ENCODE data around the gene CFAP20.
"Not testable (repeated sequence)": the region's sequence is repeated elsewhere in the genome, so short reads cannot be mapped to it uniquely, and the experiment has no call there.

CFAP20 gene

DNA sequence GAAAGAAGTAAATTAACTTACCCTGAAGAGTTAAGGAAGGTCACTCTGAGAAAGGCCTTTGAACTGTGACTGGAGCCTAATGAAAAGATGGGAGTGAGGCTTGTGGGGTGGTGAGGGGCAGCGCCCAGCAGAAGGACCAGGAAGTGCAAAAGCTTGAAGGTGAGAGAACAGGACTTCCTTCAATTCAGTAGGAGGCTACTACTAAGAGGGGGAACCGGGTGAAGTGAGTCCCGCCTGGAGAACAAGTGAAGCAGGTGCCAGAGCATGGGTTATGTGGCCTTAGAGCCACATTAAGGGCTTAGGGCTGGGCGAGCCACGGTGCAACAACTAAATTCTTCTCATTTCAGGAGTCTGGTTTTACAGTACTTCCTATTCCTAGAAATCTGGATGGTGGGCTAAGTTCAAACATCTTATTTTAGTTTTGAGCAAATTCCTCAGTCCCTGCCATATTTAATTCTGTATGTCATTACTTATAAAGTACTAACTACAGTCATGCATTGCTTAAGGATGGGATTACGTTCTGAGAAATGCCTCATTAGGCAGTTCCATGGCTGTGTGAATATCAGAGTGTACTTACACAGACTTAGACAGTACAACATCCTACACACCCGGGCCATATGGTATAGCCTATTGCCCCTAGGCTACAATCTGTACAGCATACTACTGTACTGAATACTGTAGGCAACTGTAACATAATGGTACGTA lies 5.1 kb downstream of the CFAP20 start:
- no peak for DNase-seq

DNA sequence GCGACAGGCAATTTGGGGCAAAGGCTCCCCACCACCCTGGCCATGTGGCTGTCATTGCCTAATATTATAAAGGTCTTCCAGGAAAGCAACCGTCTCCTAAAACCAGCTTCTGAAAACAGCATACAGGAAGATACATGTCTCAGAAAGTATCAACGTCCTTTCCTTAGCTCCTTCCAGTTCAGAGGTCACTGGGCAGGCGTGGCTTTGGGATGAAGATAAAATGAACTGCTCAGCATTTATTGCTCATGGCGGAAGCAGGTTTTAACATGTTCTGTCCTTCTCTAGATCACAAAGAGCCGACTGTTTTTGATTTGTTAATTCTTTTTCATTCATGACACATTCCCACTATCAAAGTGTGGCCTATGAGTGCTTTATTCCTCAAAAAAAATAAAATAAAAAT lies 8.0 kb downstream of the CFAP20 start:
- no peak for DNase-seq

DNA sequence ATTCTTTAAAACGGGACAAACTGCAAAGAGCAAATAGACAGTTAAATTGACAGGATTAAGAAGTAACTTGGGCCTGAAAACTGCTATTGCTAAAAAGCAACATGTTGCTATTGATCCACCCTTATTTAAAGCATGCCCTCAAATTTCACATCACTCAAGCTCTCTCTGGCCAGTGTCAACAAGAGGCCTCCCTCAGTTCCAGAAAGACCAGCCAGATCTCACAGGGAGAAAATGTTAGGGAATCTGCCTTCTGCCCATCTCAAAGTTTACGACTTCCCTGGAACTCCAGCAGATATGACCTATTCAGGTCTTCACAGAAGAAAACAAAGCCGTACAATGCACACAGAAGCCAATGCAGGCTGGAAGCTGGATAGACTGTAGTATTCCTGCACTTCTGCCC lies 8.9 kb downstream of the CFAP20 start:
- DNase-seq: no peak

DNA sequence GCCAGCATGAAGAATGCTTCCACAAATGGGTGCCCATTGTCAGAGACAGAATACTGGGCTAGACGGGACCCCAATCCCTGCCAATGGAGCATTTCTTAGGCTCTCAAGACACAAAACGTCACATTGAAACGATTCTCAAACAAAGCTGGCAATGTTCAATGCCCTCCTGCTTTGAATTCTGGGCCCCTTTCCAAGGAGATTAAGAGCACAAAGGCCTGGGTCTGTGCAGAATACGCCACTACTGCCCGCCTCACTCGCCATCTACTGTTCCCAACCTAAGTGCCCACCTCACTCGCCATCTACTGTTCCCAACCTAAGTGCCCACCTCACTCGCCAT lies 9.7 kb downstream of the CFAP20 start:
- DNase-seq: no peak

DNA sequence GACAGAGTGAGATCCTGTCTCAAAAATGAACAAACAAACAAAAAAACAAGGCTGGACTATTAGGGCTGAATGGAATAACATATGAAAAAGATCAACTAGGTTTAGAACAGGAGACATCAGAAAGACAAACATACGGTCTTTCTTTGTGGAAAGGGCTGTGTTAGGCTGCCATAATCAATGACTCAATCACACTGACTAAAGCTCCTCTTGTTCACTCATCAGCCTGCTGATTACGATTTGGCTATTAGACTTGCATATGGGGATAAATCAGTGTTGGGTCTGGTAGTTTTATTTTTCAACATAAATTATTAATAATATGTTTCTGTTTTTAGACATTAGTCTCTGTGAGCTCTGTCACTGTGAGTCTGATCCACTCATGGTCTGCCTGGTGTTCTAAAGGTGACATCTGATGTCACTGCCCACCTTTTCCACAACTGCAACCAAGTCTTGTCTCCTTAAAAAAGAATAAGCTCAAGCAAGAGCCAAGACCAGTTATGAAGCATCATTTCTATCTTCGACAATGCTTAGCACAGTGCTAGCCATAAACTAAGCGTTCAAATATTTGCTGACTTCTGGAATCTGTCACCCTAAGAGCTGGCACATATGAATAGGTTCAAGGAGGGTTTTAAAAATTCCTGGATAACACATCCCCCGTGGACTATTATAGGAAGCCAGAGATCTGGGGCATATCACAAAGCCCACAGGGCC lies 10.2 kb downstream of the CFAP20 start:
- DNase-seq: no peak

DNA sequence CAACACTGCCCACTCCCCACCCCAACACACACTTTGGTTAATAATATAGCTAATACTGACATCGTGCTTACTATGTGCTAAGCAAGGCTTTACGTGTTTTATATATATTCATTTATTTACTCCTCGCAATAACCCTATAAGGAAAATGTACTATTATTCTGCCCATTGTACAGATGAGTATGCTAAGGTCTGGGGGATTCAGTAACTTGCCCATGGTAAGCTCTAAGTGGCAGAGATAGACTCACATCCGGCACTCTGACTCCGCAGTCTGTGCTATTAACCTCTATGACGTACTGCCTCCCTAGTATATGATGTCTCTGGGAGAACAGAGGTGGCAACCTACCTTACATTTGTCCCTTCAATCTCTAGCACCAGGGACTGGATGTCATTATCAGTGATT lies 12.7 kb downstream of the CFAP20 start:
- no peak for DNase-seq

DNA sequence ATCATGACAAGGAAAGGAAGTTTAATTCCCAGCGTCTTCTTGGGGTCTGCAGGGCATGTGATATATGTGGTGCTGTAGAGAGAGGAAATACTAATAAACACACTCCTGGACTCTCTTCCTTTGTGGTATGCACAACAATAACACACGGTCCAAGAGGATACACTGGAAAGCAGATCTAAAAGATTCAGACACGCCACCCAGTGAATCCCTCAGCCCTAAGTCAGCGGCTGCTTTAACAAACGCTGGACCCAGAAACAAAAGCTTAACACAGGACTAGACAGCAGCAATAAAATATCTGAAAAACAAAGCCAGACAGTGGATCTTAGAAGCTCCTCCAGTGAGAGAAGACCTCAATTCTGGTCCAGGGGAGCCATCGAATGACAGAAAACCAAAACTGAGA lies 13.1 kb downstream of the CFAP20 start:
- no peak for DNase-seq

DNA sequence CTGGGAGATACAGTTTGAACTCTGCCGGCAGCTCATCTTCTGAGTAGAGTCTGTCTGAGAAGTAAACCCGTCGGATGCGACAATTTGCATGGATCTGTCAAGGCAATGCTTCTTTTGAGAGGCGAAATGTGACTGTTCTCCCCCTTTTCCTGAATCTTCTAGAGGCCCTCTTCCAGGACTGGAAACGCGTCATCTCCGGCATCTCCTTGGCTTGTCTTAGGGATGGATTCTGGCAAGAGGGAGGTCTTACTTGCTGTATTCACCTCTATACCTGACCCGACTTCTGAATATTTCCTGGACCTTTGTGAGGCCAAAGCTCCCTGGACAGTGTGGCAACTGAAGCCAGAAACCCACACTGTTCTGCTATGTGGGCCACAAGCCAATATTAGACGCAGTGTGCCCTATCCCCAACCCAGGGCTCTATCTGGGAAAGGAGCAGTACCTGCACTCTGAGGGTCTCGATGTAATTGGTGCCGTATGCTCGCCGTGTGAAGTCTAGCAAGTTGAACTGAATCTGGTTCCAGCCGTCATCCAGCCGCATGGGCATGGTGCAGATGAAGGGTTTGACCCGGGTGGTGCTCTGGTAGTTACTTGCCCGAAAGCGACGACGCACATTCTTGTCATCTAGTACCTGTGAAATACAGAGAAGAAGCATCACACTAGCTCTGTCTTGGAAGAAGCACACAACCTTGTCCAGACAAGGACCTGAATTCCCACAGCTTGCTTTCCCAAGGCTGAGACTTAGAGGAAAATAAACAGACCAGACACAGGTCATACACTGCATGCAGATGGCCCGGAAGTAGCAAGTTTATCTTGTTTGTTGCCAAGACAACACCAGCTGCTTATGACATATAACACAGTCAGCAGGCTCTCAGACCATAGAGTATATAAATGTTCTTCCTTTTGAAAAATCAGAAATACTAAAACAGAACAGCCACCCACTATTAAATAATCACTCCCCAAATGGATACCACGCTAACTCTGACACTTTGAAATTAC lies 14.1 kb downstream of the CFAP20 start:
- no peak for DNase-seq

DNA sequence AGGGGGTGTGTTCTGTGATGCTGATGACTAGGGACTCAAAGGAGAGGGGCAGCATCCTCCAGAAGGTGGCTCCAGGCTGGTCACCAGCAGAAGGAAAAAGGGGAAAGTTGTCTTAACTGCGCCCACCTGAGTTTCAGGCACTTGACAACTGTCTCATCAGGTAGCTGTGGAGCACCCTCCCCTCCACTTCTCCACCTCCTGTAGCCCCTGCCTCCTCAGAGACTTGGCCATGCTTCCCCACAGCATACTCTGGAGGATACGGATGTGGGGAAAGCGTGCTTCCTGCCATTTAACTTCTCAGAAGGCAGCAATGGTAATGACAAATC lies 17.9 kb downstream of the CFAP20 start:
- DNase-seq: no peak

DNA sequence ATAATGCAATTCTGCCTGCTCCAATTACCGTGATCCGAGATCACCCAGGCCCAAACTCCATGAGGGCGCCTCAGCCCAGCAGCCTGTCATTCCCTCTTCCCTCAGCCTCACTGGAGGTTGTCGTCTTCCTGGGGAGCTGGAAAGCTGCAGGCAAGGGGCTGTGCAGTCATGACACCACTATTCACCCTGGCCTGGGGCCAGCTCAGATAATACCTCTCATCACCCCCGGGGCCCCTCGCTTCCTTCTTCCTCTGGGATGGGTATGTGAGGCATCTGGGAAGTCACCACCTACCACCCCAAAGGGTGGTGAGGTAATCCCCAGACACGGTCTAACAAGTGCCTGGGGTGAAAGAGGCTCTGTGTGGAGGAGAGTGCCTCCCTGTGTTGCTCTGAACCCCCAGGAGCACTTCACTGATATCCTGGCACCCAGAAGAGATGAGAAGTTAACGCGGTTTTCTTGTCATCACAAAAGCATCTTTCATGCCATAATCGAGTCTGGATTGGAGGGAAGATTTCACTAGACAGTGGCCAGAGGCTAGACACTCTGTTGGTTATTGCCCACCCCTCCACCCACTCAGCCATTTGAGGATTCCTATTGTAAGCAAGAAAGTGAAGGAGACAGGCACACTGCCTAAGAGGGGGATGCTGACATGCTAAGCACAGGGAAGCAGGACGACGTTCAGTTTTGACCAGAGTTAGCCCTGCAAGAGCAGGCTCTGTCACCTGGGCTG lies 18.4 kb downstream of the CFAP20 start:
- no peak for DNase-seq

DNA sequence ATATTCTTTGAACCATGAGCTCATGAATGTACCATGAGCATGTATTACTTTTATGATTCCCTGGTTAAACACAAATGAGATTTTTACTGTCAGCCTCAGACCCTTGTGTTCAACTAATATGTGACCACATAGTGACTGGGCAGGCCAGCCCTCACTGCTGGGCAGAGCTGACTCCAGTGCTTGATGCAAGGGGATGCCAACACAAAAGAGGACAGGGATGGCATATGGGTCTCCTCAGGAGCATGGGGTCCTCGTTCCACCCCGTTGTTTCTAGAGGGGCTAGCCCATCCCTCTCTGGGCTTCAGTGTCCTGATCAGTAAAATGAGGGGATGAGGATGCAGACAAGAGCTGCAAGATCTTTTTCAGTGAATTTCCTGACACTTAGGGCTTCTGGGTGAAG lies 19.3 kb downstream of the CFAP20 start:
- no peak for DNase-seq

DNA sequence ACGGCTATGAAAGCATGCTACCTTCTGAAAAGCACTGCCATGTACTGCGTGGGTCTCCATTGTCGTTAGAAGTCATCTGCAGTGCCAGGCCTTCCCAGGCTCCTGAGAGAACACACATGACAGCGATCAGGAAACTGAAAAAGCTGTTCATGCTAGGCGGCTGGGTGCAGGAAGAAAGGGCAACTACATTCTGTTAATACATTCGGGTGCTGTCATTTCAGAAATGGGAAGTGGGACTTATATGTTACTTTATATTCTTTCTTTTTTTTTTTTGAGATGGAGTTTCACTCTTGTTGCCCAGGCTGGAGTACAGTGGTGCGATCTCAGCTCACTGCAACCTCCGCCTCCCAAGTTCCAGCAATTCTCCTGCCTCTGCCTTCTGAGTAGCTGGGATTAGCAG lies 19.9 kb downstream of the CFAP20 start:
- DNase-seq: no peak

DNA sequence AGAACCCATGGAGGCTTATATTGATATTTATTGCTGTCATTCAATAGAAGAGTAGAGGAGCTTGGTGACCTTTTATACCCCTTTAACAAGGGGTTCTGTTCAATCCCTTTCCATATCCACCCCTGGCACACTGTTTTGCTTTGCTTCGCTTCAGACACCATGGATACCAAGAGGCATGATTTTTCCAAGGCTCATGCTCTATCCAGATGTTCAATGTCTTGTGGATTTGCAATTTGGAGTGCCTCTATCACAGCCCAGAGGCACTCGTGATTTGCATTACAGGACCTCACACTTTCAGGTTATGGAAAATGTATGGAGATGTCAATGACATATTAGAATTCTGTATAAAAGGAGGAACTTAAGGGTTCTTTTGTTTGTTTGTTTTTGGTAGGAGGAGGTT lies 21.5 kb downstream of the CFAP20 start:
- DNase-seq: no peak

DNA sequence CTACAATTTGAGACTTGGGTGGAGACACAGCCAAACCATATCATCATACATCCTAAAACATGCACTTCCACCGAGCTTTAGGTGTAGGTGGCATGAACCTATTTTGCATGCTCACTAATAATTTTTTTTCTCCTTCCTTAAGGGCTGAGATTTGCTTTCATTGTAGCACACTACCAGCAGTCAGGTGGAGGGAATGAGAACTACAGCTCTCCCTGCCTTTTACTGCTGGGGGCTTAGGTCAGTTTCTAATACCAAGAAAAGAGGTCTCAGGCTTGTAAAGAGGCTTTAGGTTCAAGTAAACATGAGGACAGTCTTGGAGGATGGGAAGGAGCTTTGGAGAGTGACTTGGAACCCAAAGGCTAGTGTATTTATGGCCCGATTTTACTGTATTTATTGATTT lies 22.0 kb downstream of the CFAP20 start:
- no peak for DNase-seq

DNA sequence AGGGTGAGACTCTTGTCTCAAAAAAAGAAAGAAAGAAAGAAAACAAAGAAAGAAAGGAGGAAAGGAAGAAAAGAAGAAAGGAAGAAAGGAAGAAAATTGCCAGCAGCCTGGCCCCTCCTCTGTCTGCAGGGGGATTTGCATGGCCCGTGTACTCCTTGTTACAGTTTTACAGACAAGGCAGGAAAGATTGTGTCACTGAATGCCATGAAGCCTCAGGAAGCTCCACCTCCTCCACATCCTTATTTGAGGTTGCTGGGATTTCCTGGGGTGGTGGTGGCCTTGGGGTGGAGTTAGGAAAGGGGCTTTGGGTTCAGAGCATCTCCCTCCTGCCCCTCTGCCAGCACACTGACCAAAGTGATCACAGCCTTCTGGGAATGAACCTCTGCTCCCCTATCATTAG lies 23.6 kb downstream of the CFAP20 start:
- no peak for DNase-seq

DNA sequence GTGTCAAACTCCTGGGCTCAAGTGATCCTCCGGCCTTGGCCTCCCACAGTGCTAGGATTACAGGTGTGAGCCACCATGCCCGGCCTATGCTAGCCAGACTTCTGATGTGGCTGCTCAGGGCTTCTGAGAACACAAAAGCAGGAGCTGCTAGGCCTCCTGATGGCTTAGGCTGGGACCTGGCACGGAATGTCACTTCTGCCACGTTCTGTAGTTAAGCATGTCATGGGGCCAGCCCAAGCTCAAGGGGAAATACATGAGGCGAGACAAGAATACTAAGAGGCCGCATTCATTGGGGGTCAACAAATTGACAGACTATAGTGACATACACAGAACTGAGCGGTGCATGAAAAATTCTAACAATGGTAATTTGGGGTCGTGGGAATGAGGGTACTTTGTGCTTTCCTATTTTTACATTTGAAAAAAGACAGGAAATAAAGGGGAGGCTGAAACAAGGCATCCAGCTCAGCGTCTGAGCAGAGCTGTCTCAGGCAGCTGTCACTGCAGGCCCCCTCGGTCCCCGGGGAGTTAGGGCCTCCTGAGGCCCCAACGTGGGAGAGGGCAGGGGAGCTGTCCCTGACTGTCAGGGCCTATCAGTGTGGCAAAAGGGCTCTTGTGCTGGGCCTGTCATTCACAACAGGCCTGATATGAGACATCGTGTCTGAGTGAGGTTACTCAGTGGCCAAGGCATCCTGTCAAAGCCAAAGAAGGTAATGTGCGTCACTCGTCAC lies 26.4 kb downstream of the CFAP20 start:
- no peak for DNase-seq

DNA sequence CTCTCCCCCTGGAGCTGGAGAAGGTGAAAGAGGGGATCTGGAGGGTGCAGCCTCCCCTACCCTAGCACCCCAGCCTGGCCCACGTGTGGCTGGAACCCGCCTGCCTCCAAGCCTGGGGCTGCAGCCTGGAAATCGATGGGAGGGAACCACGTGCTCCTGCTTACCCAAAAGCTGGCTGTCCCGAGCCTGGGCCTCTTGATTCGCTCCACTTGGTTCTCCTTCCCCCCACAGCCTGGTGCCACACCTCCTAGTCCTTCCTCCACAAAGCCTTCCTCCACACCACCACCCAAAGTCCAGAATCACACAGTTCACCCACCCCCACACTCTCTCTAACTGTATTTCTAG lies 29.3 kb downstream of the CFAP20 start:
- no peak for DNase-seq

DNA sequence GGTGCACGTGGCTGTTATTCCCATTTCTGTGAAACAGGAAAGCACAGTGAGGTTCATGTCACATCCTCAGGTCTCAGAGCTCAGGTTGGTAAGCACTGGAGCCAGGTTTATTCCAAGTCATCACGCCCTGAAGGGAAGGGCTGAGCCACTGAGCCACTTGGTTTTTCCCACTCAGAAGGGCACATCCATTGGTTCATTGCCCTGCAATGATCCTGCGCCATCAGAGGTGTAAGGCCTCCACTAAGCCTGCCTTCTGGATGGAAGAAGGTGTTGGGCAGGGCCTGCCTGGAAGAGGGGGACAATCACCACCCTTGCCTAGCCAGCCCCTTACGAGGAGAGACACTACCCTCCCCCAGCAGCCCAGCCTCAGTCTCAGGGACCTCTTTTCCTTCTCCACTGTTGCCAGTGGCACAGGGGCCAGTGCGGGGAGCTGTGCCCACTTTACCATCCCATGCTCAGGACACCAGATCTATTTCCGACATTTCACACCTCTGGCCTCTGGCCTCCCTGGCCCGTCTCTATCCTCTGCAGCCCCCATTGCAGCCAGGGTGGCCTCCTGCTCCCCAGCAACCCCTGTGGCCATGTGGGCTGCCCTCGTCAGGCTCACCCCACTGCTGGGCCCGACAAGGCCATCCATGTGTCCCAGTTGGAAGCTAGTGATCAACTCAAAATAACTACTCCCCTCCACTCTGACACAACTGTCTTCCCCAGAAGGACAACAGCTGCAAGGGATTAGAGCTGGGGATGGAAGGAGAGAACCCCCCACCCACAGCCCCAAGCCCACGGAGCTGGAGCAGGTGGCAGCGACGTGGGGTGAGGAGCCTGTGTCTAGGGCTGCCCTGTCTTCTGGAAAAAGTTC lies 29.9 kb downstream of the CFAP20 start:
- DNase-seq: no peak

DNA sequence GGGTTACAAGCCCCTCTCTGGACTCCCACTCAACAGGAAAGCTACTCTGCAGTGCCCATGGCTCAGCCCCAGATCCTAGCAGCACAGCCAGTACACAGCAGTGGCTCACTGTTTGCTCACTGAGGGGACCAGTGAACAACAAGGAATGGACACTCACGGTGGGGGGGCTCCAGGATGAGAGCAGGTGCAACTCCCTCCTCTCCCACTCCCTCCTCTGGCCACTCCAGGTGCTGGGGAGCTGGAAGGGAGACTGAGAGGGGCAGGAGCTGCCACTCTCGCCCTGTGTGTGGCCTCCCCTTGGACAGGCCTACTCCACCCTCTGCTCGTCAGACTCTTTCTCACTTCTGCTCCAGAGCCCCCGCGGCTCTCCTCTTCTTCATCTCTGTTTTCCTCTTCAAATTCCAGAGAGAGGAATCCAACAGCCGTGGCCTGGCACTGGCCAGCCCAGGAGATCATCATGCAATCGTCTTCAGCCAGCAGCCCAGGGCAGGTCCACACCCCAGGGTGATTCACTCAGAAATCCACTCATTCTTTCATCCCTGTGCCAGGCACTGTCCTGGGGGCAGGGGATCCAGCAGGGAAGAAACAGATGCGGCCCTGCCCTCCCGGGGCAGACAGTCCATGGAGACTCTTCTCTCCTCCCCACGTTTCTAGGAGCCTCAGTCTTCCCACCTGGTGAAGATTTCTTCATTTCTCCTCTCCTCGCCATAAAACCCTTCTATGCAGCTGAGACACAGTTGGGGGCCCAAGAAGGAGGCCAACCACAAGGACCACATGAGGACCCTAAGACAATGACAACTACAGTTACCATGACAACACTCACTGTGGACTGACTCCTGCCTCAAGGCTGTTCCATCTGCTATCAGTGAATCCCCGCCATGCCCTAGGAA lies 30.7 kb downstream of the CFAP20 start:
- DNase-seq: no peak

DNA sequence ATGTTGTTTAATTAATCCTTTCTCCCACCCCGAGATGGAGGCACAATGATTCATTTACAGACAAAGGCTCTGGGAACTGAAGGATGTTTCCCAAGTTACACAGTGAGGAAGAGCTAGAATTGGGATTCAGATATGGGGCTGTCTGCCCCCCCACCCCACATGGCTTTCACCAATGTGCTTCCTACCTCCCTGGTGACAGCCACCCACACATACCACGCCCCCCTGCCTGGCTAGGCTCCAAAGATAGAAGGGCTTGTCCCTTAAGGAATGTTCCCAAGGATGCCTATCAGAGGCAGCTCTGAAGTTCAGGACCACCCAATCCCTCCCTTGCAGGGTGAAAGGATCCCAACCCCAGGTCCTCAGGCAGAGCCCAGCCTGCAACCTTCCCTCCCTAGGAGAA lies 32.9 kb downstream of the CFAP20 start:
- no peak for DNase-seq

DNA sequence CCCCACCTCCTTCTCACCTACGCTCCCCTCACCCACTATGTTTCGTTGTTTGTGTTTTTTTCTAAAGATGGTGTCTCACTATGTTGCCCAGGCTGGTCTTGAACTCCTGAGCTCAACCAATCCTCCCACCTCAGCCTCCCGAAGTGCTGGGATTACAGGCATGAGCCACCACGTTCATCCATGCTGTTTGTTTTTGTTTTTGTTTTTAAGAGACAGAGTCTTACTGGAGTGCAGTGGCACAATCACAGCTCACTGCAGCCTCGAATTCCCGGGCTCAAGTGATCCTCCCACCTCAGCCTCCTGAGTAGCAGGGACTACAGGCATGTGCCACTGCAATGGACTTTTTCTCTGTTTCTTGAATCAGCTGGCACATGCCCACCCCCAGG lies 33.6 kb downstream of the CFAP20 start:
- not testable (repeated sequence) for DNase-seq
